Neural progenitor cell (in vitro differentiated cells): Measurements from ENCODE around the gene CRMP1. TPM values are rescaled to one million over a fixed set of nuclear protein-coding genes. Genes with fewer than 3 reads are reported as not detected.
A peak's percentile ranks its signal among the peaks of the same experiment; 100 is the strongest.

ENCODE experiments used
- DNase-seq: peaks from one replicate; pipeline ENCODE4 v3.0.0-alpha.2; 2016; ENCODE audit warnings: low spot score
- H2AFZ ChIP-seq: fragments of 200-600 bp; sonication (generic); replicated peaks from 2 replicates; pipeline ENCODE4 v1.6.1; 2016; ENCODE audit warnings: antibody characterized with exemption
- H3F3A ChIP-seq: fragments of 200-600 bp; sonication (generic); 2 replicates; pipeline ENCODE4 v1.6.1; 2016; ENCODE audit warnings: antibody characterized with exemption, low read depth
- H3K27ac ChIP-seq: fragments of 200-600 bp; sonication (generic); 2 replicates; pipeline ENCODE4 v1.5.1; 2016; ENCODE audit warnings: mild to moderate bottlenecking
- H3K27me3 ChIP-seq: fragments of 200-600 bp; sonication (generic); 2 replicates; pipeline ENCODE4 v1.6.1; 2016; ENCODE audit warnings: mild to moderate bottlenecking, moderate library complexity
- H3K36me3 ChIP-seq: fragments of 200-600 bp; sonication (generic); 2 replicates; pipeline ENCODE4 v1.5.1; 2016
- H3K4me1 ChIP-seq: fragments of 200-600 bp; sonication (generic); 2 replicates; pipeline ENCODE4 v1.6.1; 2016; ENCODE audit warnings: mixed run types
- H3K4me2 ChIP-seq: fragments of 200-600 bp; sonication (generic); 2 replicates; pipeline ENCODE4 v1.6.1; 2016
- H3K4me3 ChIP-seq: fragments of 200-600 bp; sonication (generic); 2 replicates; pipeline ENCODE4 v1.5.1; 2016
- H3K79me2 ChIP-seq: fragments of 200-600 bp; sonication (generic); 2 replicates; pipeline ENCODE4 v1.6.1; 2016; ENCODE audit warnings: low read depth
- H3K9ac ChIP-seq: fragments of 200-600 bp; sonication (generic); 2 replicates; pipeline ENCODE4 v1.6.1; 2016
- H3K9me3 ChIP-seq: fragments of 200-600 bp; sonication (generic); 2 replicates; pipeline ENCODE4 v1.5.1; 2016; ENCODE audit warnings: low read depth
- H4K20me1 ChIP-seq: fragments of 200-600 bp; sonication (generic); 2 replicates; pipeline ENCODE4 v1.6.1; 2016; ENCODE audit warnings: low read depth
- H3K27ac Mint-ChIP-seq: 3 replicates; pipeline ENCODE4 v1.8.0; 2021; ENCODE audit warnings: mixed read lengths
- H3K27me3 Mint-ChIP-seq: 2 replicates; pipeline ENCODE4 v1.8.0; 2022; ENCODE audit warnings: low read depth, mild to moderate bottlenecking, inconsistent platforms, moderate library complexity, mixed read lengths; ENCODE audit not compliant: insufficient read depth
- H3K36me3 Mint-ChIP-seq: 3 replicates; pipeline ENCODE4 v1.8.0; 2021; ENCODE audit warnings: mixed read lengths
- H3K4me1 Mint-ChIP-seq: 3 replicates; pipeline ENCODE4 v1.8.0; 2021; ENCODE audit warnings: mixed read lengths
- H3K4me3 Mint-ChIP-seq: 3 replicates; pipeline ENCODE4 v1.8.0; 2021; ENCODE audit warnings: mild to moderate bottlenecking, moderate library complexity, mixed read lengths
- H3K9me3 Mint-ChIP-seq: 3 replicates; pipeline ENCODE4 v1.8.0; 2020; ENCODE audit warnings: mixed read lengths
- CTCF ChIP-seq: fragments of 200-600 bp; sonication (generic); IDR thresholded peaks from 2 replicates; pipeline ENCODE4 v1.5.1; 2017; ENCODE audit warnings: antibody characterized with exemption, mild to moderate bottlenecking
- EZH2 ChIP-seq: fragments of 200-600 bp; sonication (generic); IDR thresholded peaks from 2 replicates; pipeline ENCODE4 v1.6.1; 2017; ENCODE audit warnings: antibody characterized with exemption, mild to moderate bottlenecking, moderate library complexity
- EZH2phosphoT487 ChIP-seq: fragments of 200-600 bp; sonication (generic); IDR thresholded peaks from 2 replicates; pipeline ENCODE4 v1.6.1; 2017; ENCODE audit warnings: antibody characterized with exemption
- total RNA-seq: library from RNA; depleted of rRNA; stranded (reverse); fragments of >200 nt; gene quantifications from 2 replicates; pipeline ENCODE4 v1.2.3, GENCODE V29; 2015; ENCODE audit warnings: low replicate concordance

Gene CRMP1
- total RNA-seq, 1 donor from 2014 or later: 91.4 TPM

GRCh38 chr4:5877392-5877791 lies 15.5 kb downstream of the CRMP1 start:
- Histone ChIP-seq H3K4me3 (no peak overlapping the region), H3F3A (peaks cover 16% of the 10 kb centered on the region), H4K20me1 (peaks cover 99% of the 10 kb centered on the region), H2AFZ (no peak overlapping the region), H3K36me3 (no peaks in the 10 kb centered on the region), H3K9ac (no peak overlapping the region), H3K79me2 (peaks cover 93% of the 10 kb centered on the region), H3K27ac (no peak overlapping the region), H3K4me2 (no peak overlapping the region), H3K9me3 (no peaks in the 10 kb centered on the region), H3K27me3 (no peaks in the 10 kb centered on the region), H3K4me1 (peaks cover 12% of the 10 kb centered on the region)
- TF ChIP-seq CTCF (no peak), EZH2phosphoT487 (no peak), EZH2 (no peak)
- DNase-seq: no peak
- Mint-ChIP-seq H3K27ac (no peak overlapping the region), H3K4me3 (no peak overlapping the region), H3K9me3 (peaks cover 6% of the 10 kb centered on the region), H3K36me3 (peaks cover 13% of the 10 kb centered on the region), H3K27me3 (no peaks in the 10 kb centered on the region), H3K4me1 (peaks cover 26% of the 10 kb centered on the region)

GRCh38 chr4:5874811-5875449 lies 18.0 kb downstream of the CRMP1 start:
- H3K9ac ChIP-seq: no peak overlapping the region
- peaks cover 6% of the 10 kb centered on the region for H3K9me3 Mint-ChIP-seq
- H3F3A ChIP-seq: peaks cover 9% of the 10 kb centered on the region
- H3K27me3 Mint-ChIP-seq: no peaks in the 10 kb centered on the region
- no peaks in the 10 kb centered on the region for H3K27me3 ChIP-seq
- DNase-seq: peak; percentile 59
- H3K4me2 ChIP-seq: peak overlapping the region; percentile 23
- H3K4me1 ChIP-seq: peaks cover 12% of the 10 kb centered on the region
- no peaks in the 10 kb centered on the region for H3K9me3 ChIP-seq
- no peak overlapping the region for H3K27ac Mint-ChIP-seq
- no peak overlapping the region for H2AFZ ChIP-seq
- peaks cover 99% of the 10 kb centered on the region for H4K20me1 ChIP-seq
- TF ChIP-seq CTCF: no peak
- TF ChIP-seq EZH2phosphoT487: no peak
- H3K4me3 Mint-ChIP-seq: no peak overlapping the region
- no peak overlapping the region for H3K4me3 ChIP-seq
- no peak overlapping the region for H3K27ac ChIP-seq
- peaks cover 88% of the 10 kb centered on the region for H3K79me2 ChIP-seq
- H3K36me3 Mint-ChIP-seq: peaks cover 22% of the 10 kb centered on the region
- H3K36me3 ChIP-seq: no peaks in the 10 kb centered on the region
- peaks cover 26% of the 10 kb centered on the region for H3K4me1 Mint-ChIP-seq

GRCh38 chr4:5870701-5871100 lies 22.2 kb downstream of the CRMP1 start:
- H3K9ac ChIP-seq: no peak overlapping the region
- no peak overlapping the region for H3K27ac ChIP-seq
- H4K20me1 ChIP-seq: peaks cover 95% of the 10 kb centered on the region
- peaks cover 57% of the 10 kb centered on the region for H3K79me2 ChIP-seq
- peaks cover 6% of the 10 kb centered on the region for H3K9me3 Mint-ChIP-seq
- no peak overlapping the region for H3K4me3 ChIP-seq
- no peak overlapping the region for H3K4me2 ChIP-seq
- TF ChIP-seq EZH2phosphoT487 (no peak), EZH2 (no peak), CTCF (no peak)
- H3K36me3 Mint-ChIP-seq: peaks cover 27% of the 10 kb centered on the region
- no peak overlapping the region for H3K27ac Mint-ChIP-seq
- no peak overlapping the region for H2AFZ ChIP-seq
- H3K27me3 ChIP-seq: no peaks in the 10 kb centered on the region
- peaks cover 12% of the 10 kb centered on the region for H3K4me1 ChIP-seq
- H3K4me1 Mint-ChIP-seq: peaks cover 16% of the 10 kb centered on the region
- no peaks in the 10 kb centered on the region for H3K27me3 Mint-ChIP-seq
- no peak overlapping the region for H3K4me3 Mint-ChIP-seq
- no peaks in the 10 kb centered on the region for H3K36me3 ChIP-seq
- peaks cover 9% of the 10 kb centered on the region for H3F3A ChIP-seq
- no peaks in the 10 kb centered on the region for H3K9me3 ChIP-seq
- DNase-seq: no peak
